ENCODE measurements around the gene DYRK1A.

DNA sequence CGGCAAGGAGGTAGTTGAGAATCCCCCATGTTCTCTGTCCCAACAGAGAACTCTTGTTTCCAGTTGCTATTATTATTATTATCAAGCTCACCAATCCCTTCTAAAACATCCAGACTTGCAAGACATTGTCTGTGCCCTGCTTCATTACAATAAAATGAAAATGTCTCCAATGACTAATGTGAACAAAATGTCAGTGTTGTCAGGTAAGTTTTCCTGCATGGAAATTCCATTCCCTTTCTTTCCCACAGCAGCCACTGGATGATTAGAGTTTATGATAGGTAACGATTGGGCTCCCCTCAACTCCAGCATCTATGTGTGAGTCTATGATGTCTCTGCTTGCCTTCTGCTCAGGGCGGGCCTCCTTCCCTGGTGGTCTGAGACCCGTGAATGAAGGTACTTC, 8.9 kb upstream of the DYRK1A start:
- TF ChIP-seq, protein P1, sequence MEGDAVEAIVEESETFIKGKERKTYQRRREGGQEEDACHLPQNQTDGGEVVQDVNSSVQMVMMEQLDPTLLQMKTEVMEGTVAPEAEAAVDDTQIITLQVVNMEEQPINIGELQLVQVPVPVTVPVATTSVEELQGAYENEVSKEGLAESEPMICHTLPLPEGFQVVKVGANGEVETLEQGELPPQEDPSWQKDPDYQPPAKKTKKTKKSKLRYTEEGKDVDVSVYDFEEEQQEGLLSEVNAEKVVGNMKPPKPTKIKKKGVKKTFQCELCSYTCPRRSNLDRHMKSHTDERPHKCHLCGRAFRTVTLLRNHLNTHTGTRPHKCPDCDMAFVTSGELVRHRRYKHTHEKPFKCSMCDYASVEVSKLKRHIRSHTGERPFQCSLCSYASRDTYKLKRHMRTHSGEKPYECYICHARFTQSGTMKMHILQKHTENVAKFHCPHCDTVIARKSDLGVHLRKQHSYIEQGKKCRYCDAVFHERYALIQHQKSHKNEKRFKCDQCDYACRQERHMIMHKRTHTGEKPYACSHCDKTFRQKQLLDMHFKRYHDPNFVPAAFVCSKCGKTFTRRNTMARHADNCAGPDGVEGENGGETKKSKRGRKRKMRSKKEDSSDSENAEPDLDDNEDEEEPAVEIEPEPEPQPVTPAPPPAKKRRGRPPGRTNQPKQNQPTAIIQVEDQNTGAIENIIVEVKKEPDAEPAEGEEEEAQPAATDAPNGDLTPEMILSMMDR (IDR thresholded peaks at IDR 0.05 in 2 of 3, conservative IDR thresholded peaks at IDR 0.05 in 1 of 3; ENCODE audit: borderline replicate concordance in 1 of 3, insufficient read depth in 1 of 3, low read depth in 2 of 3, low read length in 2 of 3), result no peak
- TF ChIP-seq ELF1 (IDR thresholded peaks at IDR 0.05; ENCODE audit: borderline replicate concordance, low read depth) (no peak), CEBPB (IDR thresholded peaks at IDR 0.05; ENCODE audit: low read depth) (no peak), EZH2 (IDR thresholded peaks at IDR 0.05) (no peak), POLR2AphosphoS5 (IDR thresholded peaks at IDR 0.05; ENCODE audit: low read depth, low read length) (no peak), SIN3A (IDR thresholded peaks at IDR 0.05; ENCODE audit: low read depth) (no peak), YY1 (IDR thresholded peaks at IDR 0.05; ENCODE audit: extremely low read depth, insufficient replicate concordance, low read depth, low read length) (no peak)
